IPS-18c (cell line): ENCODE data around the gene GALNT15.

Experiments used
- H3K4me3 ChIP-seq: 2 replicates; pipeline ENCODE4 v1.7.0; 2013; ENCODE audit warnings: low read depth, mild to moderate bottlenecking, low read length, moderate library complexity; ENCODE audit not compliant: insufficient read depth
- H3K9me3 ChIP-seq: one replicate; pipeline ENCODE4 v1.6.1; 2013; ENCODE audit warnings: mild to moderate bottlenecking, low read length, moderate library complexity; ENCODE audit not compliant: control insufficient read depth, insufficient read depth

GALNT15 gene

GRCh38 chr3:16236030-16236639, 61.7 kb downstream of the GALNT15 start:
- no peaks in the 10 kb centered on the region for H3K9me3 ChIP-seq
- no peak overlapping the region for H3K4me3 ChIP-seq

GRCh38 chr3:16236856-16237393, 62.4 kb downstream of the GALNT15 start:
- H3K4me3 ChIP-seq, result no peak overlapping the region
- H3K9me3 ChIP-seq, result peaks cover 2% of the 10 kb centered on the region

GRCh38 chr3:16239086-16239770, 64.7 kb downstream of the GALNT15 start:
- no peak overlapping the region for H3K4me3 ChIP-seq
- peaks cover 2% of the 10 kb centered on the region for H3K9me3 ChIP-seq

- no peak overlapping the region for H3K4me3 ChIP-seq
Observed at GRCh38 chr3:16239780-16240179, 65.3 kb downstream of the GALNT15 start.

GRCh38 chr3:16240229-16241023, 65.9 kb downstream of the GALNT15 start:
- H3K9me3 ChIP-seq, result peaks cover 2% of the 10 kb centered on the region
- H3K4me3 ChIP-seq, result no peak overlapping the region

More at GRCh38 chr3:16239780-16240179, 65.3 kb downstream of the GALNT15 start:
- H3K9me3 ChIP-seq, result peaks cover 2% of the 10 kb centered on the region

GRCh38 chr3:16241225-16241624, 66.7 kb downstream of the GALNT15 start:
- no peak overlapping the region for H3K4me3 ChIP-seq
- peaks cover 2% of the 10 kb centered on the region for H3K9me3 ChIP-seq

GRCh38 chr3:16242177-16242576, 67.7 kb downstream of the GALNT15 start:
- Histone ChIP-seq H3K4me3 (no peak overlapping the region), H3K9me3 (peaks cover 2% of the 10 kb centered on the region)

- Histone ChIP-seq H3K9me3 (peaks cover 2% of the 10 kb centered on the region), H3K4me3 (no peak overlapping the region)
Observed at GRCh38 chr3:16243706-16244490, 69.4 kb downstream of the GALNT15 start.

GRCh38 chr3:16245609-16246008, 71.1 kb downstream of the GALNT15 start:
- no peak overlapping the region for H3K4me3 ChIP-seq
- H3K9me3 ChIP-seq, result peaks cover 2% of the 10 kb centered on the region

GRCh38 chr3:16247282-16248061, 73.0 kb downstream of the GALNT15 start:
- Histone ChIP-seq H3K4me3 (no peak overlapping the region), H3K9me3 (no peaks in the 10 kb centered on the region)

GRCh38 chr3:16248556-16248955, 74.1 kb downstream of the GALNT15 start:
- Histone ChIP-seq H3K9me3 (no peaks in the 10 kb centered on the region), H3K4me3 (no peak overlapping the region)

- no peak overlapping the region for H3K4me3 ChIP-seq
Observed at GRCh38 chr3:16249336-16249735, 74.9 kb downstream of the GALNT15 start.

GRCh38 chr3:16249886-16250285, 75.4 kb downstream of the GALNT15 start:
- H3K4me3 ChIP-seq, result no peak overlapping the region
- H3K9me3 ChIP-seq, result no peaks in the 10 kb centered on the region

More at GRCh38 chr3:16249336-16249735, 74.9 kb downstream of the GALNT15 start:
- no peaks in the 10 kb centered on the region for H3K9me3 ChIP-seq

GRCh38 chr3:16251316-16252085, 77.0 kb downstream of the GALNT15 start:
- no peaks in the 10 kb centered on the region for H3K9me3 ChIP-seq
- no peak overlapping the region for H3K4me3 ChIP-seq

- no peak overlapping the region for H3K4me3 ChIP-seq
- H3K9me3 ChIP-seq, result no peaks in the 10 kb centered on the region
Observed at GRCh38 chr3:16252243-16252978, 77.9 kb downstream of the GALNT15 start.
